Thymus (tissue), 11 donors: ENCODE measurements around the gene WDR35. TPM values are rescaled to one million over a fixed set of nuclear protein-coding genes. Genes with fewer than 3 reads are reported as not detected.

Experiments used
- DNase-seq, 9 donors: peaks; one replicate each; pipeline ENCODE4 v3.0.0-alpha.2; 2013; ENCODE audit warnings: low spot score in 9 of 9, low read depth in 6 of 9, missing footprints in 1 of 9
- H3K27ac ChIP-seq, 2 donors: one replicate each; pipeline ENCODE4 v1.5.1; 2013; ENCODE audit warnings: control low read depth in 1 of 2, low read depth in 1 of 2, low read length in 1 of 2, mild to moderate bottlenecking in 1 of 2, moderate library complexity in 1 of 2
- H3K27me3 ChIP-seq, 2 donors: one replicate each; pipeline ENCODE4 v1.5.1; 2013; ENCODE audit warnings: low read length in 1 of 2; ENCODE audit not compliant: control insufficient read depth in 2 of 2, insufficient read depth in 1 of 2
- H3K36me3 ChIP-seq, 2 donors: one replicate each; pipeline ENCODE4 v1.5.1; 2013; ENCODE audit warnings: low read length in 1 of 2, mild to moderate bottlenecking in 1 of 2, moderate library complexity in 1 of 2; ENCODE audit not compliant: control insufficient read depth in 2 of 2, insufficient read depth in 2 of 2
- H3K4me1 ChIP-seq, 2 donors: one replicate each; pipeline ENCODE4 v1.5.1; 2013; ENCODE audit warnings: low read length in 2 of 2; ENCODE audit not compliant: control insufficient read depth in 2 of 2, insufficient read depth in 2 of 2
- H3K4me3 ChIP-seq, 2 donors: one replicate each; pipeline ENCODE4 v1.5.1; 2013; ENCODE audit warnings: low read length in 2 of 2, control low read depth in 1 of 2, mild to moderate bottlenecking in 1 of 2
- H3K9me3 ChIP-seq, 2 donors: one replicate each; pipeline ENCODE4 v1.5.1; 2013; ENCODE audit warnings: low read length in 1 of 2, mild to moderate bottlenecking in 1 of 2; ENCODE audit not compliant: control insufficient read depth in 2 of 2, insufficient read depth in 1 of 2
- WGBS: extraction: QIAGEN DNeasy Blood & Tissue Kit; methylation state at CpG from one replicate; pipeline ENCODE4 v1.1.7; 2013; 5-methylcytosine and 5-hydroxymethylcytosine counted together
- polyA plus RNA-seq: library from polyadenylated mRNA; stranded (reverse); fragments of 200-250 nt; gene quantifications from one replicate; pipeline ENCODE4 v1.2.3, GENCODE V29; 2013
- total RNA-seq: library from RNA; stranded (reverse); fragments of 120-200 nt; gene quantifications from one replicate; pipeline ENCODE4 v1.2.4, GENCODE V29; 2013
- donor health status: healthy.

WDR35 gene
- total and polyA plus RNA-seq, 2 donors, result 6.9 to 8.4 TPM

- 100% methylated on average over 1 of the region's 1 CpG for WGBS
- Histone ChIP-seq H3K36me3 (peaks cover 4 to 7% of the 10 kb centered on the region in 2 donors), H3K27ac (no peak overlapping the region), H3K4me3 (no peak overlapping the region), H3K4me1 (no peaks in the 10 kb centered on the region), H3K27me3 (no peaks in the 10 kb centered on the region), H3K9me3 (no peaks in the 10 kb centered on the region)
- no peak for DNase-seq
These were observed 26.5 kb downstream of the WDR35 start for GRCh38 chr2:19963386-19963785.

GRCh38 chr2:19955544-19956422, 34.1 kb downstream of the WDR35 start:
- Histone ChIP-seq H3K27ac (no peak overlapping the region), H3K36me3 (no peaks in the 10 kb centered on the region), H3K4me1 (no peaks in the 10 kb centered on the region), H3K27me3 (no peaks in the 10 kb centered on the region), H3K4me3 (no peak overlapping the region), H3K9me3 (no peaks in the 10 kb centered on the region)
- DNase-seq, result peak in 7 of 9 donors; percentile 26 to 72 (median 37)
- WGBS, result 84% methylated on average over 6 of the region's 6 CpGs

GRCh38 chr2:19949071-19949470, 40.8 kb downstream of the WDR35 start:
- H3K9me3 ChIP-seq, result no peaks in the 10 kb centered on the region
- H3K4me1 ChIP-seq, result no peaks in the 10 kb centered on the region
- no peak for DNase-seq
- H3K4me3 ChIP-seq, result no peak overlapping the region
- no peak overlapping the region for H3K27ac ChIP-seq
- no peaks in the 10 kb centered on the region for H3K27me3 ChIP-seq
- no peaks in the 10 kb centered on the region for H3K36me3 ChIP-seq

GRCh38 chr2:19947184-19947940, 42.5 kb downstream of the WDR35 start:
- Histone ChIP-seq H3K9me3 (no peaks in the 10 kb centered on the region), H3K4me3 (no peak overlapping the region), H3K36me3 (no peaks in the 10 kb centered on the region), H3K27me3 (no peaks in the 10 kb centered on the region), H3K27ac (no peak overlapping the region), H3K4me1 (no peaks in the 10 kb centered on the region)
- no peak for DNase-seq
- 97% methylated on average over 4 of the region's 4 CpGs for WGBS

- WGBS, result 93% methylated on average over 2 of the region's 2 CpGs
- H3K4me3 ChIP-seq, result no peak overlapping the region
These were observed 45.6 kb downstream of the WDR35 start for GRCh38 chr2:19944205-19944845.

GRCh38 chr2:19943189-19943588, 46.7 kb downstream of the WDR35 start:
- Histone ChIP-seq H3K9me3 (no peaks in the 10 kb centered on the region), H3K36me3 (peaks cover 0 to under 1% of the 10 kb centered on the region in 2 donors), H3K27ac (no peak overlapping the region), H3K4me1 (no peaks in the 10 kb centered on the region), H3K27me3 (no peaks in the 10 kb centered on the region), H3K4me3 (no peak overlapping the region)
- no peak for DNase-seq
- WGBS, result 97% methylated on average over 1 of the region's 1 CpG

More at GRCh38 chr2:19944205-19944845, 45.6 kb downstream of the WDR35 start:
- Histone ChIP-seq H3K4me1 (no peaks in the 10 kb centered on the region), H3K27ac (no peak overlapping the region), H3K36me3 (no peaks in the 10 kb centered on the region), H3K27me3 (no peaks in the 10 kb centered on the region), H3K9me3 (no peaks in the 10 kb centered on the region)
- DNase-seq, result no peak

GRCh38 chr2:19942199-19942598, 47.7 kb downstream of the WDR35 start:
- H3K27me3 ChIP-seq, result no peaks in the 10 kb centered on the region

GRCh38 chr2:19937004-19937403, 52.9 kb downstream of the WDR35 start:
- H3K4me1 ChIP-seq, result no peaks in the 10 kb centered on the region
- 97% methylated on average over 4 of the region's 4 CpGs for WGBS
- H3K27me3 ChIP-seq, result no peaks in the 10 kb centered on the region
- no peak overlapping the region for H3K27ac ChIP-seq
- peaks cover 5 to 14% of the 10 kb centered on the region in 2 donors for H3K36me3 ChIP-seq
- no peak overlapping the region for H3K4me3 ChIP-seq
- no peaks in the 10 kb centered on the region for H3K9me3 ChIP-seq
- no peak for DNase-seq

More at GRCh38 chr2:19942199-19942598, 47.7 kb downstream of the WDR35 start:
- DNase-seq, result no peak
- Histone ChIP-seq H3K4me1 (no peaks in the 10 kb centered on the region), H3K4me3 (no peak overlapping the region), H3K27ac (no peak overlapping the region), H3K9me3 (no peaks in the 10 kb centered on the region), H3K36me3 (peaks cover 3 to 5% of the 10 kb centered on the region in 2 donors)

- no peak for DNase-seq
- Histone ChIP-seq H3K9me3 (no peaks in the 10 kb centered on the region), H3K27me3 (no peaks in the 10 kb centered on the region), H3K4me1 (no peaks in the 10 kb centered on the region), H3K4me3 (no peak overlapping the region), H3K27ac (no peak overlapping the region), H3K36me3 (peaks cover 5 to 14% of the 10 kb centered on the region in 2 donors)
- WGBS, result 96% methylated on average over 2 of the region's 2 CpGs
These were observed 53.7 kb downstream of the WDR35 start for GRCh38 chr2:19936203-19936602.
